HFF-Myc (cell line): Measurements from ENCODE around the gene WDFY4.

Source experiments
- DNase-seq: peaks from one replicate; pipeline ENCODE4 v3.0.0-alpha.2; 2011; ENCODE audit warnings: low read depth; ENCODE audit errors: extremely low read depth
- H3K4me3 ChIP-seq: replicated peaks from 2 replicates; pipeline ENCODE4 v1.5.1; 2011; ENCODE audit warnings: low read depth, mild to moderate bottlenecking, control low read depth, low read length
- TF ChIP-seq, protein P1 (sequence below): IDR thresholded peaks from 2 replicates; pipeline ENCODE4 v1.5.1; 2012; ENCODE audit warnings: mild to moderate bottlenecking, low read depth, low read length, control low read depth; ENCODE audit errors: missing control alignments

The WDFY4 gene

DNA sequence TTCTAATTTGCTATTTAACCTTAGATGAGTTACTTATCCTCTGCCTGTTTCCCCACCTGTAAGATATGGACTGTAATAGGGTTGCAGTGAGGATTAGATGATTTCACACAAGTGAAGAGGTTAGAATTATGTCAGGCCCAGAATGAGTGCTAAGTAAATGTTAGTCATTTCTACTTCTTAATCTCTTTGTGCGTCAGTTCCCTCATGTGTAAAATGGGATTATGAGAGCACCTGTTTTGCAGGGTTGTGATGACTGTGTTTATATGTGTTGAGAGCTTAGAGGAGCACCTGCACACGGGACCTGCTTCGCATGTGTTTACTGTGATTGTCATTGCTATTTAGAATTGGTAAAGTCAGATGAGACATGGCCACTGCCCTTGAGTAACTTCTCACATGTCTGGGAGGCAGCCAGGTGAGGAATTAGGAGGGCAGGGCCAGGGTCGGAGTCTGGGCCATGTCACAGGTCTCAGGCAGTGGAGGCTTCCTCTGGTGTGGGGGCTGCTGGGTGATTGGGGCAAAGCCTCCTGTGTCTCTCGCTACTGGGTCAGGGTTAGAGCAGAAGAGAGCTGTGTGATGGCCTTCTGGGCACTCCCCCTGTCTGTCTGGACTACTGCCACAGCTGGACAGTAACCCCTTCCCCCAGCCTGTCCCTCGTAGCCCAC, 106.7 kb downstream of the WDFY4 start:
- TF ChIP-seq, protein P1, sequence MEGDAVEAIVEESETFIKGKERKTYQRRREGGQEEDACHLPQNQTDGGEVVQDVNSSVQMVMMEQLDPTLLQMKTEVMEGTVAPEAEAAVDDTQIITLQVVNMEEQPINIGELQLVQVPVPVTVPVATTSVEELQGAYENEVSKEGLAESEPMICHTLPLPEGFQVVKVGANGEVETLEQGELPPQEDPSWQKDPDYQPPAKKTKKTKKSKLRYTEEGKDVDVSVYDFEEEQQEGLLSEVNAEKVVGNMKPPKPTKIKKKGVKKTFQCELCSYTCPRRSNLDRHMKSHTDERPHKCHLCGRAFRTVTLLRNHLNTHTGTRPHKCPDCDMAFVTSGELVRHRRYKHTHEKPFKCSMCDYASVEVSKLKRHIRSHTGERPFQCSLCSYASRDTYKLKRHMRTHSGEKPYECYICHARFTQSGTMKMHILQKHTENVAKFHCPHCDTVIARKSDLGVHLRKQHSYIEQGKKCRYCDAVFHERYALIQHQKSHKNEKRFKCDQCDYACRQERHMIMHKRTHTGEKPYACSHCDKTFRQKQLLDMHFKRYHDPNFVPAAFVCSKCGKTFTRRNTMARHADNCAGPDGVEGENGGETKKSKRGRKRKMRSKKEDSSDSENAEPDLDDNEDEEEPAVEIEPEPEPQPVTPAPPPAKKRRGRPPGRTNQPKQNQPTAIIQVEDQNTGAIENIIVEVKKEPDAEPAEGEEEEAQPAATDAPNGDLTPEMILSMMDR, result no peak

DNA sequence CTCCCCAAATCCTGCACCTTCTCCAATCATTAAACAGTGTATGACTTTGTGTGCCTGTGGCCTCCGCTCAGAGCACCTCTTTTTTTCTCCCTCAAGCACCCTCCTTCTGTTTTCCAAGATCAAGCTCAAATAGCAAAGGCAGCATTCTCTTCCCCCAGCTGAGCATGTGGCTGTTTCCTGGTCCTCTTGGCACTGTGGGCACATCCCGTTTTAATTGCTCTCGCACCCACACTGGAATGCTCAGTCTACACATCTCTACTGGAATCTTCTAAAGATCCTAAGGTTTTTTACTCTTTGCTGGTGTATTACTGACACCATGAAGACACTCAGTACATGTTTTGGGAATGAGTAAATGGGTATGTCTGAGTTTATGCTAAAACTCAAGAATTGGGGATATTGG, 107.4 kb downstream of the WDFY4 start:
- H3K4me3 ChIP-seq, result no peak overlapping the region
- TF ChIP-seq, protein P1, result no peak
- no peak for DNase-seq

More for the DNA sequence above, 106.7 kb downstream of the WDFY4 start:
- DNase-seq, result no peak
- no peak overlapping the region for H3K4me3 ChIP-seq

DNA sequence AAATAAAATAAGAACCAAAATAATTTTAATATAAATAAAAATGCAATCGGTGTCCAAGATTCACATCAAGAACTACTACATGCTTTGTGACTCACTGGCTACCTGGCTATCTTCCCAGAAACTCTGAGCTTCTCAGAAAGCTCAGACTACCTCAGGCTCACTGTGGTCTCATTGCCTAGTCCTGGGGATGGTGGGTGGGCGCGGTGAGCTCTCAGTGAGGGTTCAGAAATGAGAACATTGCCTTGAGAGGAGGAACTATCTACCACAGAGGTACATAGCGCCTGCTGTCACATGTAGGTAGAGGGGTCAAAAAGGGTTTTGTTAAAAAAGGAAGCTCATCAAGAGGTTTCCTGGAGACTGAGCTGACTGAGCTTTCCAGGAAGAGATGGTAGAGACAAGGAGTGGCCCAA, 108.0 kb downstream of the WDFY4 start:
- TF ChIP-seq, protein P1, result no peak
- H3K4me3 ChIP-seq, result no peak overlapping the region
- DNase-seq, result peak; percentile 35

DNA sequence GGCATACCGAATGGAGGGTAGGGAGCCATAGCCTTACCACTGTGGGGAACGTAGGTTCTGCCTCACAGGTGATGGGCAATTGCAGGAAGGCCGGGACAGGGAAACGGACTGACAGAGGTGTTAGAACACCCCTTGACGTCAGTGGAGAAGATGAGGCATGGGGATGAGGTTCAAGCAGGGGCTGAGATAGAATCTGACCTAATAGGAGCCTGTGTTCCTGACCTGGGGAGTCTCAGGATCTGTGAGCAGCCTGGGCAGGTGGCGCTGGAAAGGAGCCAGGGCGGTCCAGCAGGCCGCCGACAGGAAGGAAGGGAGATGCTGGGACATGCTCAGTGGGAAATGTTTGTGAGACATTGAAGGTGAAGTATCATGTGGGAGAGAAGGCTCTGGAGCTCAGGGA, 109.4 kb downstream of the WDFY4 start:
- TF ChIP-seq, protein P1, result no peak
- no peak for DNase-seq
- H3K4me3 ChIP-seq, result no peak overlapping the region

DNA sequence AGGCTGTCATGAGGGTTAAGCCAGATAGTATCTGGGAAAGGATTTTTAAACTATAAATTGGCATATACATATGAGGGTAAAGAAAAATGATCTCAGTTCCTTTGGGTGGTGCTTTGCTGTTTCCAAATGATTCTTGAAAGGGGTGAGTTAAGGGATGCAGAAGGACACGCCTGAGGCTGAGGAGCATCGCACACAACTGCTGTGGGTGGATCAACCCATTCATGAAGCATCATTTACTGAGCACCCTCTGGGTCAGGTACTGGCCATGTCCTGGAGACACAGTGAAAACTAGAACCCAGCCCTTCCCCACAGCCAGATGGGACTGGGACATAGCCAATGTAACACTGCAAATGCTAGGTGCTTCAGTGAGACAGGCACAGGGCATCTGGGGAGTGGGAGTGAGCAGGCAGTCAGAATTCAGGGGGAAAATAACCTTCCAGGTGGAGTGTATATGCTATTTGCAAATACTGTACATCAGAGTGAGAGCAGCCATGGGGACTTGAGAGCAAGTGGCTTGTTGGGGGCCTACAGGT, 112.1 kb downstream of the WDFY4 start:
- no peak overlapping the region for H3K4me3 ChIP-seq
- DNase-seq, result no peak
- TF ChIP-seq, protein P1, result no peak

DNA sequence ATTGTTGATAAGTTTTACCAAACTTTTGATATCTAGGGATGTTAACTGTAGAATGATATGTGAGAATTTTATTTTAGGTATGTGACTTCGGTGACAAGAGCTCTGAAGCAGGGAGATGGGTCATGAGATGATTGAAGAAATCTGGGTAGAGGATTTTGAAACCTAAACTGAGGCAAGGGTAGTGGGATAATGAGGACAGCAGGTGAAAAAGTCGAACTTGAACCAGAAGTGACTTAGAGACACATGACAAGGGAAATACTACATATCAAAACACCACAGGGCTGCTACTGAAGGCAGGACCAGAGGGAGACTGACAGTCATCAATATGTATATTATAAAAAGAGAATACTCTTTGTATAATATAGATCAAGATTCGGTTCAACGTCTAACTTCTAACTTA, 113.2 kb downstream of the WDFY4 start:
- DNase-seq, result no peak
- TF ChIP-seq, protein P1, result no peak
- no peak overlapping the region for H3K4me3 ChIP-seq
